K562 (cell line): Measurements from ENCODE around the gene MAML1.

ENCODE experiments used
- EZH2 ChIP-seq: IDR thresholded peaks from 2 replicates; pipeline ENCODE4 v1.6.1; 2012; ENCODE audit warnings: low read depth, mild to moderate bottlenecking, inconsistent platforms, low read length, borderline replicate concordance
- SP1 ChIP-seq: sonication (generic); formaldehyde crosslinking; IDR thresholded peaks from 2 replicates; pipeline ENCODE4 v1.8.1; 2022; ENCODE audit warnings: mild to moderate bottlenecking, missing genetic modification reagents

- no peak for TF ChIP-seq SP1 (CRISPR knock-in tag)
- TF ChIP-seq EZH2: no peak
Observed at GRCh38 chr5:179805070-179805528, 72.5 kb downstream of the MAML1 start.
